Activated CD8-positive, alpha-beta T cell treated with anti-CD3 and anti-CD28 coated beads for 36 hours (primary cell): ENCODE results near the gene GPR25. TPM values are rescaled to one million over a fixed set of nuclear protein-coding genes. Genes with fewer than 3 reads are reported as not detected.
A peak's percentile ranks its signal among the peaks of the same experiment; 100 is the strongest.

Experiments
- ATAC-seq: fragments of 200-7000 bp; cut with Tn5 transposase; one replicate; pipeline ENCODE4 v1.10.0; 2021; ENCODE audit warnings: mild to moderate bottlenecking, moderate library complexity
- CTCF ChIA-PET: fragments of 350-600 bp; sonication (Branson Sonifier 250); formaldehyde crosslinking; loops from one replicate; lab custom pipeline; 2021; ENCODE audit warnings: antibody characterized with exemption; lab: Charles Lee
- POLR2A ChIA-PET: fragments of 350-600 bp; sonication (Branson Sonifier 250); formaldehyde crosslinking; loops from one replicate; lab custom pipeline; 2021; ENCODE audit warnings: antibody characterized with exemption; lab: Charles Lee
- DNase-seq: peaks from one replicate; pipeline ENCODE4 v3.0.0-alpha.2; 2020
- H3K27ac Mint-ChIP-seq: one replicate; pipeline ENCODE4 v1.8.0; 2021; ENCODE audit warnings: mild to moderate bottlenecking, mixed read lengths
- H3K27me3 Mint-ChIP-seq: one replicate; pipeline ENCODE4 v1.8.0; 2021; ENCODE audit warnings: mixed read lengths
- H3K36me3 Mint-ChIP-seq: one replicate; pipeline ENCODE4 v1.8.0; 2021; ENCODE audit warnings: low read depth, mixed read lengths
- H3K4me1 Mint-ChIP-seq: one replicate; pipeline ENCODE4 v1.8.0; 2021; ENCODE audit warnings: low read depth, mixed read lengths
- H3K4me3 Mint-ChIP-seq: one replicate; pipeline ENCODE4 v1.8.0; 2021; ENCODE audit warnings: mild to moderate bottlenecking, moderate library complexity, mixed read lengths
- H3K9me3 Mint-ChIP-seq: one replicate; pipeline ENCODE4 v1.8.0; 2021; ENCODE audit warnings: mixed read lengths
- CTCF ChIP-seq: fragments of 200-600 bp; IDR thresholded peaks from one replicate; pipeline ENCODE4 v1.8.0; 2022; ENCODE audit warnings: antibody characterized with exemption, mild to moderate bottlenecking
- intact Hi-C: fragments of 100-400 bp; cut with micrococcal nuclease; formaldehyde crosslinking; loops from one replicate; pipeline ENCODE4 v1.10.0; 2022
- total RNA-seq, 2 experiments: library from RNA; stranded (reverse); gene quantifications; one replicate each; pipeline ENCODE4 v1.2.3, GENCODE V29; 2021

GPR25 gene
- total RNA-seq, 2 experiments from 2014 or later: 0.29 to 0.34 TPM

- Mint-ChIP-seq H3K4me1 (peaks cover 8% of the 10 kb centered on the region), H3K9me3 (no peaks in the 10 kb centered on the region), H3K36me3 (no peaks in the 10 kb centered on the region), H3K4me3 (no peak overlapping the region), H3K27me3 (peaks cover 5% of the 10 kb centered on the region), H3K27ac (no peak overlapping the region)
- ChIA-PET POLR2A (interaction anchor here (0.7 to 1.2 kb wide), 2 partner anchors 29 to 199 kb away, joined by 3 read pairs; partner anchors contain the start of gene GPR25), CTCF (interaction anchor here (0.7 to 1.3 kb wide), 2 partner anchors 9 to 23 kb away, joined by 3 read pairs; no protein-coding TSS in a partner anchor)
- intact Hi-C loops: no loop called here
- DNase-seq (no peak), ATAC-seq (no peak)
- TF ChIP-seq CTCF: no peak
These were observed 29.1 kb downstream of the GPR25 start for GRCh38 chr1:200901796-200902444.

GRCh38 chr1:200903793-200904192, 31.0 kb downstream of the GPR25 start:
- Mint-ChIP-seq H3K36me3 (no peaks in the 10 kb centered on the region), H3K9me3 (no peaks in the 10 kb centered on the region), H3K4me1 (peaks cover 11% of the 10 kb centered on the region), H3K4me3 (no peak overlapping the region), H3K27me3 (peaks cover 13% of the 10 kb centered on the region), H3K27ac (no peak overlapping the region)
- DNase-seq (no peak), ATAC-seq (no peak)
- TF ChIP-seq CTCF: no peak
- intact Hi-C loops: loop anchor here (2.0 kb wide), 1 partner anchor 15 kb away; no protein-coding TSS in a partner anchor
- CTCF ChIA-PET: interaction anchor here (0.8 to 1.0 kb wide), 2 partner anchors 68 to 345 kb away, joined by 3 read pairs; no protein-coding TSS in a partner anchor
- POLR2A ChIA-PET: no interaction called here

- DNase-seq (no peak), ATAC-seq (no peak)
- H3K4me1 Mint-ChIP-seq: peaks cover 11% of the 10 kb centered on the region
- ChIA-PET CTCF (interaction anchor here (1.0 kb wide), 2 partner anchors 27 to 67 kb away, joined by 3 read pairs; no protein-coding TSS in a partner anchor), POLR2A (no interaction called here)
- H3K27ac Mint-ChIP-seq: no peak overlapping the region
- H3K4me3 Mint-ChIP-seq: no peak overlapping the region
- H3K27me3 Mint-ChIP-seq: peaks cover 13% of the 10 kb centered on the region
- H3K9me3 Mint-ChIP-seq: no peaks in the 10 kb centered on the region
- no peaks in the 10 kb centered on the region for H3K36me3 Mint-ChIP-seq
- TF ChIP-seq CTCF: no peak
- intact Hi-C loops: loop anchor here (2.0 to 5.0 kb wide), 2 partner anchors 16 to 37 kb away; no protein-coding TSS in a partner anchor
These were observed 32.0 kb downstream of the GPR25 start for GRCh38 chr1:200904772-200905171.

- Mint-ChIP-seq H3K36me3 (no peaks in the 10 kb centered on the region), H3K4me3 (no peak overlapping the region), H3K4me1 (peaks cover 11% of the 10 kb centered on the region), H3K27me3 (peaks cover 13% of the 10 kb centered on the region), H3K27ac (no peak overlapping the region), H3K9me3 (no peaks in the 10 kb centered on the region)
- intact Hi-C loops: loop anchor here (2.0 to 5.0 kb wide), 2 partner anchors 17 to 38 kb away; no protein-coding TSS in a partner anchor
- no peak for TF ChIP-seq CTCF
- ATAC-seq (peak; percentile 99), DNase-seq (peak; percentile 68)
- ChIA-PET CTCF (interaction anchor here (1.0 to 1.1 kb wide), 2 partner anchors 16 to 26 kb away, joined by 3 read pairs; no protein-coding TSS in a partner anchor), POLR2A (interaction anchor here (1.0 kb wide), 1 partner anchor 17 kb away, joined by 3 read pairs; no protein-coding TSS in a partner anchor)
These were observed 32.8 kb downstream of the GPR25 start for GRCh38 chr1:200905411-200906052.
